ENCODE data around the gene PLD1. TPM values are rescaled to one million over a fixed set of nuclear protein-coding genes. Genes with fewer than 3 reads are reported as not detected.

Gene PLD1
- total RNA-seq, 1 experiment from 2014 or later = 5.3 TPM

GRCh38 chr3:171757361-171758034, 52.8 kb downstream of the PLD1 start:
- no TSS peak for BruUV-seq (replicated peaks)
- Histone ChIP-seq H3K4me3 (ENCODE audit: low read depth, low read length) (no peak overlapping the region), H3K27me3 (replicated peaks; ENCODE audit: control insufficient read depth, insufficient read depth, low read length) (no peaks in the 10 kb centered on the region), H3K4me1 (no peaks in the 10 kb centered on the region), H3K36me3 (ENCODE audit: control insufficient read depth, insufficient read depth, low read length) (no peaks in the 10 kb centered on the region), H3K9me3 (no peaks in the 10 kb centered on the region)
- Mint-ChIP-seq H3K9me3 (ENCODE audit: unreplicated experiment) (no peaks in the 10 kb centered on the region), H3K36me3 (ENCODE audit: insufficient read depth, unreplicated experiment) (peaks cover 4% of the 10 kb centered on the region), H3K27ac (ENCODE audit: unreplicated experiment) (no peak overlapping the region), H3K27me3 (ENCODE audit: insufficient read depth, unreplicated experiment) (no peaks in the 10 kb centered on the region), H3K4me3 (ENCODE audit: unreplicated experiment) (no peak overlapping the region), H3K4me1 (ENCODE audit: low read depth, unreplicated experiment) (no peaks in the 10 kb centered on the region)
- DNase-seq = no peak
- no peak for TF ChIP-seq CTCF (IDR thresholded peaks at IDR 0.05; ENCODE audit: insufficient read depth in 1 of 2, low read depth in 1 of 2, low read length in 1 of 2, severe bottlenecking in 1 of 2, unreplicated experiment in 1 of 2)
- ChIA-PET CTCF (interaction anchor here (1.1 kb wide), 1 partner anchor 73 kb away, joined by 3 read pairs; no protein-coding TSS in a partner anchor), POLR2A (no interaction called here)
- intact Hi-C loops (cut with micrococcal nuclease; ENCODE audit: unreplicated experiment) = no loop called here

GRCh38 chr3:171755656-171756055, 54.6 kb downstream of the PLD1 start:
- intact Hi-C loops (cut with micrococcal nuclease; ENCODE audit: unreplicated experiment) = no loop called here
- POLR2A ChIA-PET = no interaction called here
- no peaks in the 10 kb centered on the region for H3K4me1 ChIP-seq
- no peaks in the 10 kb centered on the region for H3K27me3 Mint-ChIP-seq (ENCODE audit: insufficient read depth, unreplicated experiment)
- H3K9me3 ChIP-seq = no peaks in the 10 kb centered on the region
- no peaks in the 10 kb centered on the region for H3K36me3 Mint-ChIP-seq (ENCODE audit: insufficient read depth, unreplicated experiment)
- no peaks in the 10 kb centered on the region for H3K36me3 ChIP-seq (ENCODE audit: control insufficient read depth, insufficient read depth, low read length)
- no peak overlapping the region for H3K4me3 ChIP-seq (ENCODE audit: low read depth, low read length)
- no peaks in the 10 kb centered on the region for H3K27me3 ChIP-seq (replicated peaks; ENCODE audit: control insufficient read depth, insufficient read depth, low read length)
- CTCF ChIA-PET = no interaction called here
- TF ChIP-seq CTCF (IDR thresholded peaks at IDR 0.05; ENCODE audit: insufficient read depth in 1 of 2, low read depth in 1 of 2, low read length in 1 of 2, severe bottlenecking in 1 of 2, unreplicated experiment in 1 of 2) = no peak
- no peak overlapping the region for H3K4me3 Mint-ChIP-seq (ENCODE audit: unreplicated experiment)
- H3K27ac Mint-ChIP-seq (ENCODE audit: unreplicated experiment) = no peak overlapping the region
- BruUV-seq (replicated peaks) = no TSS peak
- DNase-seq = no peak
- no peaks in the 10 kb centered on the region for H3K4me1 Mint-ChIP-seq (ENCODE audit: low read depth, unreplicated experiment)
- H3K9me3 Mint-ChIP-seq (ENCODE audit: unreplicated experiment) = no peaks in the 10 kb centered on the region

DNA sequence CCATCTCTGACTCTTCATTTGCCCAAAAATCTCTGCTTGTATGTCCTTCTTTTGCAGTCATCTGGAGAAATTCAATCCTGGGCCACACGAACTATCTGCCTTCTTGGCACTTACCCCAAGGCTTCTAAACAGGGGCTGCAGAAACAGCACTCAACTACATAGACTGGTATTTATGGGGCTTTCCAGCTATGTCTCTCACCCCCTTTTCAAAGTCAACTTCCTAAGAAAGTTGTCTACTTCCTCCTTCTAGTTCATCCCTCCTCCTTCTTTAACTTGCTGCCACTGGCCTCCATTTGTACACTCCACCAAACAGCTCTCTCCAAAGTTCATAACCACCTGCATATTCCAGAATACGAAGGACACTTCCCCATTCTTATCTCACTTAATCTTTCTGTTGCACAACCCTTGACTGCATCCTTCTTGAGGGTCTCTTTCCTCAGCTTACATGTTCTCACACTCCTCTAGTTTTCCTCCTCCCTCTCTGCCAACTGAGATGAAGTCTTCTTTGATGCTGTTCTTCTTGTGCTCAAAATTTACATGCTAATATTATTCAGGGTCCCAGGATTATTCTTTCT, 55.2 kb downstream of the PLD1 start:
- no TSS peak for BruUV-seq (replicated peaks)
- Histone ChIP-seq H3K36me3 (ENCODE audit: control insufficient read depth, insufficient read depth, low read length) (no peaks in the 10 kb centered on the region), H3K4me1 (no peaks in the 10 kb centered on the region), H3K27me3 (replicated peaks; ENCODE audit: control insufficient read depth, insufficient read depth, low read length) (no peaks in the 10 kb centered on the region), H3K9me3 (no peaks in the 10 kb centered on the region), H3K4me3 (ENCODE audit: low read depth, low read length) (no peak overlapping the region)
- DNase-seq = no peak
- CTCF ChIA-PET = no interaction called here
- Mint-ChIP-seq H3K27me3 (ENCODE audit: insufficient read depth, unreplicated experiment) (no peaks in the 10 kb centered on the region), H3K9me3 (ENCODE audit: unreplicated experiment) (no peaks in the 10 kb centered on the region), H3K36me3 (ENCODE audit: insufficient read depth, unreplicated experiment) (no peaks in the 10 kb centered on the region), H3K4me3 (ENCODE audit: unreplicated experiment) (no peak overlapping the region), H3K27ac (ENCODE audit: unreplicated experiment) (no peak overlapping the region), H3K4me1 (ENCODE audit: low read depth, unreplicated experiment) (no peaks in the 10 kb centered on the region)
- intact Hi-C loops (cut with micrococcal nuclease; ENCODE audit: unreplicated experiment) = no loop called here
- TF ChIP-seq CTCF (IDR thresholded peaks at IDR 0.05; ENCODE audit: insufficient read depth in 1 of 2, low read depth in 1 of 2, low read length in 1 of 2, severe bottlenecking in 1 of 2, unreplicated experiment in 1 of 2) = no peak
- POLR2A ChIA-PET = no interaction called here

All from Caco-2 (cell line).